C4-2B (cell line): Measurements from ENCODE around the gene TFAP2E.

Experiments
- CTCF ChIP-seq: fragments of 450-650 bp; conservative IDR thresholded peaks from 2 replicates; pipeline ENCODE4 v1.5.1; 2017; ENCODE audit warnings: mild to moderate bottlenecking
- ZFX ChIP-seq: fragments of 450-650 bp; IDR thresholded peaks from 2 replicates; pipeline ENCODE4 v1.6.1; 2017

- no peak for TF ChIP-seq CTCF
- TF ChIP-seq ZFX: no peak
Measured at GRCh38 chr1:35536556-35537162, 36.5 kb upstream of the TFAP2E start.
